ENCODE data around the gene ZCCHC14.
"Not testable (repeated sequence)": the region's sequence is repeated elsewhere in the genome, so short reads cannot be mapped to it uniquely, and the experiment has no call there.

ZCCHC14 gene

DNA sequence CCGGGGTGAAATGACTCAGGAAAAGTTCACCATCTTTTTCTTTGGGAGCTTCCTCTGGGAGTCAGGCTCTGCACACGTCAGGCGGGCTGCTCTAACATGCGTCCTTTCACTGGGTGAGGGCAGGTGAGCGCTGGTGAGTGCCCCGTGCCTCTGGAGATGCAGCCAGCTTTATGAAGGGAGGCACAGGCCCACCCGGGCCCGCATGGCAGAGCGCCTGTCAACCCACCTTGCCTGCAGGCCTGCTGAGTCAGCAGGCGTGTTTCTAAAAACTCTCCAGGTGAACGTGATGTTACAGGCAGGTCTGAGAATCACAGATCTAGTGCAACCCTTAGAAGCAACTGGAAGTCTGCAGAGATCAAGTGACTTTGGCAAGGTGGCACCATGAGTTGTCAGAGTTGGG, 82.3 kb downstream of the ZCCHC14 start:
- DNase-seq (ENCODE audit: low spot score) = no peak

DNA sequence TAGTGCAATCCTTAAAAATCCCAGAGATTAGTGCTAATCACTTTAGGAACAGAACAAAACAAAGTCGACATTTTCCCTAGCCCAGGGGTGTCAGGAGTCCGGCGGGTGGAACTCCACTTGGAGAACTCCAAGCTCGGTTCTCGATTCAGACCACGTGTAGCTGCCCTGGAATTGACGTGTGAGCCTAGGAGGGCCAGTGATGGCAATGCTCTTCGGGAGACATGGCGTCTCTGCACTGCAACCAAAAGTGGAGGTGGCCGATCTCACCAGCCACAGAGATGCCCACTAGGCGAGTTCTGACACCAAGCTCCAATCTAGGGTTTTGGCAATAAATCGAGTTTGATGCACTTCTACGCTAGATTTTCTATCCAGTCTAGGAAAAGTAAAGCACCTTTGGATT, 83.0 kb downstream of the ZCCHC14 start:
- no peak for DNase-seq (ENCODE audit: low spot score)

DNA sequence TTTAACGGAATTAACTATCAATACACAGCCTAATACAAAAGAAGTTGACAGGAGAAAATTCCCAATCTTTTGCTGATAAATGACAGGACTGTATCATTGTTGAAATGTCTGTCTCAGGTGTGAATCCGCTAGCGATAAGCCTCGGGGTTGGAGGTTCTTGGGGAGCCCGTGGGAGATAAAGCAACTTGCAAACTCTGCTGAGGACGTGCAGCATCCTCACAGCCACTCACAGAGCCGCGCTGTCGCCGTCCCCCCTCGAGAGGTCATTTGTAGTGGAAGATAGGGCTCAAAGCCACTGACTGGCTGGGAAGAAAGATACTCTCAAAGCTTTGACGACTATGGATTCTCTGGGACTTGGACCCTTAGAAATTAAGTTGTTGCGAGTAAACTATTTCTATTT, 83.7 kb downstream of the ZCCHC14 start:
- DNase-seq (ENCODE audit: low spot score) = no peak

DNA sequence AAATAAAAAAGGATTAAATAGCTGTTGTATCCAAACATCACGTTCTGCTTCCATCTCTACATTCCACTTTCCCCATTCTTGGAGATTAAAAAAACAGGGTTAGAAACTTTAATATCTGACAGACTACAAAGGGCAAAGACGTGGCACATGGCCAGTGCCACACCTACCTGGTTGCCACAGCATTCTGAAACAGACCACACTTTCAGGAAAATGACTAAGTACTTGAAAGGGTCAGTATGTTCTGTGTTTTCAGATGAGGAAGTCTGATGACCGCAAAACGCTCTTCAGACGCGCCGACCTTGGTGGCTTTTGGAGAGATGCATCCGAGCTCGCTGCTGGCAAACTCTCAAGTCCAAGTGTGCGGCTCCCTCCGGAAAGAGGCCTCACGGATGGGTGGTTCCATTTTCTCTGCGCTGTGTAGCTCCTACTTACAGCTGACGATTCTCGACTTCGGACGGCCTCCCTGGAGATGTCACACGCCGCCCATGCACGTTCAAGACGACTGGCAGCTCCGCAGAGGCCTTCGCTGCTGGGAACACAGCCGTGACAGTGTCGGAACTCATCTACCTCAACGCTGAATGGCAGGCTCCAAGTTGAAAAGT, 85.2 kb downstream of the ZCCHC14 start:
- no peak for DNase-seq (ENCODE audit: low spot score)

DNA sequence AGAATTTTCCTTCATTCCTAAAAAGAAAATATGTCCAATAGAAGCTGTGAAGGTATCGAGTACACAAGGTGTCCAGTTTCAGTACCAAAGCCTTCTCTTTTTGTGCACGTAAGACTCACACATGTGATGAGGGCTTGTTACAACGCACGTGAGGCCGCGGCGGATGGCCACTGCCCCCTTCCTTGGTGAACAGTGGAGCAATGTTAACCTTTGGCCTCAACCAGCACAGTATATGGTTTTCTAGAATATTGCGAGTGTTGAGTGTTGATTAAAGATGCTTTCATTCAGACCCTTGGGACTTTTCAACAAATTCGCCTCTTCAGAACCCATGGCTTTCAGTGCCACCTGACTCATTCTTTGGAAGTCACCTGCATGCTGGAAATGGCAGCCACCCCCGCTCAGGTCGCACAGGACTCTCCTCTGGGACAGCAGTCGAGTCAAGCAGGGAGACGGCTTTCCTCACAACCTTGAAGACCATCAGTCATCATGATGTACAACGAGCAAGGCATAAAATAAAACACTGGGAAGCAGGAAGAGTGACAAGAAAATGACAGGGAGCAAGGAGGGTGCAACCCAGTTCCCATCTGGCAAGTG, 86.2 kb downstream of the ZCCHC14 start:
- no peak for DNase-seq (ENCODE audit: low spot score)

DNA sequence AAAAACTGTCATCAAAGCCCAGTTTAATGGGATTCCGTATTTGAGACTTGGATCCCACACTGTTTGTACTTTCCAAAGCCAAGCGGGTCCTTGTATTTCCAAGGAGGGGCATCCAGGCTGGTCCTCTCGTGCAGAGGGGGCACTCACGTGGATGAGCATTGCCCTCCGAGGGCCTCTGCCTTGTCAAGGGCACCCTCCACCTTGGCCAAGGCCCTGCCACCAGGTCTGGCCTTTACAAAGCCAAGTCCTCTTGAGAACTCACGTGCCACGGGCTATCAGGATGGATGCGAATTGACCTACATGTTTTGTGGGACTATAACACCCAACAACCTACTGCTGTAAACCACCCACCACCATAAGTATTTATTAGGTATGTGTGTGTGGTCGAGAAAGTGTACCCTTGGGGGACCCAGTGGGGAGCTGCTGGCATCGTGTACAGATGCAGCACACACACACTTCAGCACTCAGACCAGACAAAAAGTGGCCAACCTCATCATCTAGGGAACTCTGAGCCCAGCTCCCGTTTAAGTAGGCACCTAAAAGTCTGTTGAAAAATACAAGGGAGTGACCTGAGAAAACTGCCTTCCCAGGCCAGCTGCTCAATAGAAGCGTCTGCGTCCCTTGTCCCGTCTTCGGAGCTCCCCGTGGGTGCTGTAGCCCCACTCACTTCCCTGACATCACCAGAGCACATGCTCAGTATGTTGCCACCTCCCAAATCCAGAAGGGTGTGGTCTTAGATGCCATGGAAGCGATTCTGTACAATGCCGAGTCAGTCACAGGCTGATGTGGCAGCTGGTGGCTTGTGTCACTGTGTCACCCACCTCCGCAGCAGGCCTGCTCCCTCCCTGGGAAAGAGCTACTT, 87.8 kb downstream of the ZCCHC14 start:
- DNase-seq (ENCODE audit: low spot score) = no peak

DNA sequence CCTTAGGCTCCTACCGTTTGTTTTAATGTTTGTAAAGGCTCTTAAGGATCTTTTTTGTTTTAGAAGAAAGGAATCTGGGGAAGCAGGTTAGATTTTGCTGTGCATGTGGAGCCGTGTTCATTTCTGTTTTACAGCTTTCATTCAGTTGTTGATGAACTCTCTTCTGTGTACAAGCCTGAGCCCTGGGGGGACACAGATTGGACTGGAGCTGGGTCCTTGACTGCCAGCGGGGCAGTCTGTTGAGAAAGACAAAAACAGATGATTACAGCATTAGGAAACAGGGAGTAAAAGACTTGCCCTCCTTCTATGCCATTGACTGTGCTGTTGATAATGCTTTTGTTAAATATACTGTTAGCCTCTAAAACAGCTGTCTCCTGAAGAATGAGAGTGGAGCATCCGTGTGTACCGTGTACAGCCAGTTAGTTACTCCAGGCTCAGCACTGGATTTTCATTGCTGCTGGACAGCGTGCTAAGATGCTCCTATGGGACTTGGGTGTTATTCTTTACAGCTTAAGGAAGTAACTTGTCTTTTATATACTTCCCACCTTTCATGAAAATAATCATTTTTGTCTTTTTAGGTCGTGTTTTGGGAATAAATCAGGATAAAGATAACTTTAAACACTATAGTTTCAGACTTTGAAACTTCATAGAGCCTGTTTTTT, 97.5 kb downstream of the ZCCHC14 start:
- no peak for DNase-seq (ENCODE audit: low spot score)

DNA sequence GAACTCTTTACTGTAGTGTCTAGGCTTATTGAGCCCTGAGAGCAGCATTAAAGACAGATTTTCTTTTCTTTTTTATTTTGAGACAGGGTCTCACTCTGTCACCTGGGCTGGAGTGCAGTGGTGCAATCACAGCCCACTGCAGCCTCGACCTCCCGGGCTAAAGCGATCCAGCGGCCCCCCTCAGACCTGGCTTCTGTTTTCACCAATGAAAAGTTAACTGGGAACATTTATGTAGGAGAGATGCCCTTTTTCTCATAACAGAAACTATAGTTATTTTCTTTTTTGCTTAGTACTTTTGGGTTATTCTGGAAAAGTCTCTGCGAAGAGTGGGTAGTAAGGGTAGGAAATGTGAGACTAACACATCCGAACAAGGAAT, 99.2 kb downstream of the ZCCHC14 start:
- no peak for DNase-seq (ENCODE audit: low spot score)

DNA sequence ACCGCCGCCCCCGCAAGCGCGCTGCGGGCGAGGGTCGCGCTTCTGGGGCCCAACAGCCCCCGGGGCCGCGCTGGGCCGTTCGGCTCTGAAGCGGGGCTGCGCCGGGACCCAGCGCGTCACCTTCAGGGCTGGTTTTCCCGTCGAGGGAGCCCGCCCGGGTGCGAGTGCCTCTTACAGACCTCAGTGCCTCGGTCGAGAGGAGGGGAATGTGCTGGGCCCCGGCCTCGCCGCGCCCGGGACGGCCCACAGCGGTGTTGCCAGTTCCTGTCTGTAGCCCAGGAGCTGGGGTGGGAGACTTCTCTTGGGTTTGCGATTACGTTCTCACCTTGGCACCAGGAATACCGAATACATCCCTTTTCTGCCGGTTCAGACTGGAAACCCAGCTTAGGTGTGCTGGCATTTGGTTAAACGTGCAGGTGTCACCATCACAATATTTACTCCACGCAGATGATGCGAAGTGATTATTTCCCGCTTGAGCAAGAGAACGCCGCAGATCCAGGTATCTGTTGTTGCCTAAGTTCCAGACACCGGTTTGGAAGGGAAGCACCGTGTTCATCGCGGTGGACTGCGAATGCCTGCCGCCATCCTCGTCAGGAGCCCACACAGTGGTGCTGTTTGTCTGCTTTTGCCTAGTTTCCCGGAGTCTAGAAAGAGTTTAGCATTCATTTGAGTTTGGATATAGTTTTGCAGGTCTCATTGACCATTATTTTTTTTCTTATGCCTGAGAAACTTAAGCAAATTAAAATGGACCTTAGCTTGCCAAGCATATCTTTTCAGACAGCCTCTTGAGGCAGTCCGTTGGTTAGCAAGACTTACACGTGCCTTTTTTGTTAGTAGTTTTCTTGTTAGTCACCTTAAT, 99.8 kb downstream of the ZCCHC14 start:
- peak; percentile 53 for DNase-seq (ENCODE audit: low spot score)

DNA sequence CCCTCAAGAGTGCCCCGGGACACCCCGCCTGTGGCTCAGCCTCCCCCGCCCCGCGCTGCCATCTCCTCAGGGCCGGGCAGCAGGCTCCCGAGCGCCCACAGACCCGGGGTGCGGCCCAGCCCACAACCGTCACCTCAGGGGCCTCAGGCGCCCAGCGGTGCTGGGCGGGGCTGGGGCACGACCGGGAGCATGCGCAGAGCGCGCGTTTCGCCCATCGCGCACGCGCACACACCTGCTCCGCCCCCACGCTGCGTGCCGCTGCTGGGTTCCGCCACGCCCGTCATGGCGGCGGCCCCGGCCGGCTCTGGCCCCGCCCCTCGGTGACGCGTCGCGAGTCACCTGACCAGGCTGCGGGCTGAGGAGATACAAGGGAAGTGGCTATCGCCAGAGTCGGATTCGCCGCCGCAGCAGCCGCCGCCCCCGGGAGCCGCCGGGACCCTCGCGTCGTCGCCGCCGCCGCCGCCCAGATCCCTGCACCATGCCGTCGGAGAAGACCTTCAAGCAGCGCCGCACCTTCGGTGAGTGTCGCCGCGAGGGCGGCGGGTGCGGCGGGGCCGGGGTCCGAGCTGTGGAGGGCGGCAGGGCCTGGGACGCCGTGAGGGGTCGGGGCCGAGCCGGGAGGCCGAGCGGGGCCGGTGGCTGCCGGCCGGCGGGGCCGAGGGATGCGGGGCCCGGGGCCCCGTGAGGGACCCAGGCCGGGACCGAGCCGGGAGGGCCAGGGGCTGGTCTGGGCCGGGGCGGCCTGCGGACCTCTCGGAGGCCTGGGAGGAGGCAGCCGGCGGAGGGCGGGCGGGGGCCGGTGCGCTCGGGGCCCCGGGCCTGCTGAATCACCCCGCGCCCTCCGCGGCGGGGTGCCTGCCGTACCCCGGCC, 100.6 kb downstream of the ZCCHC14 start, which contains the start of gene MAP1LC3B:
TSS of gene MAP1LC3B (plus strand) at position 387 of the 871 bp plus-strand sequence. CDS start at position 479, 92 bp downstream.
- peak; percentile 99 for DNase-seq (ENCODE audit: low spot score)

DNA sequence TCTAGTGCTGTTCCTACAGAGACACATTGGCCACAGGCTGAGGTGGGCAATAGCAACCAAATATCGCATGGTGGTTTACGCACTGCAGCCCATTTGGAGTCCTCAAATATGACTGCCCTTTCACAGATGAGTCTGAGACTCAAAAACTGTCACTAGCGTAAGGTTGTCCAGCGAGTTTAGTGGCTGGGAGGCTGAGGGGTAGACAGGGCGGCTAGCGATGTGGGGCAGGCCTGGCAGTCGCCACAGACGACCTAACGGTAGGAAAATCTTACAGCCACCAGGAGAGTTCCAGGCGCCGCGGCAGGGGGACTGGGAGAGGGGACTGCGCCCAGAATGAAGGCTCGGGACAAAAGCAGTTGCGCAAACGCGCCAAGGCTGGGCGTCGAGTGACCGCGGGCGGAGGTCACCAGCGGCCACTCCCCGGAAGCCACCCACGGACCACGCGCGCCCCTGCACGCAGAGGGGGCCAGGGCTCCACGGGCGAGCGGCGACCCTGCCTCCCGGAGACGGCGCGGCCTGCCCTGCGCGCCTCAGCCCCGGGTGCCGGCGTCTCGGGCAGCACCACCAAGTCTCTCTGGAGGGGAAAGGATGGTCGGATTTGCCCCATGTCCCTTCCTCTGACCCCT, 101.4 kb downstream of the ZCCHC14 start:
- DNase-seq (ENCODE audit: low spot score) = peak; percentile 30

DNA sequence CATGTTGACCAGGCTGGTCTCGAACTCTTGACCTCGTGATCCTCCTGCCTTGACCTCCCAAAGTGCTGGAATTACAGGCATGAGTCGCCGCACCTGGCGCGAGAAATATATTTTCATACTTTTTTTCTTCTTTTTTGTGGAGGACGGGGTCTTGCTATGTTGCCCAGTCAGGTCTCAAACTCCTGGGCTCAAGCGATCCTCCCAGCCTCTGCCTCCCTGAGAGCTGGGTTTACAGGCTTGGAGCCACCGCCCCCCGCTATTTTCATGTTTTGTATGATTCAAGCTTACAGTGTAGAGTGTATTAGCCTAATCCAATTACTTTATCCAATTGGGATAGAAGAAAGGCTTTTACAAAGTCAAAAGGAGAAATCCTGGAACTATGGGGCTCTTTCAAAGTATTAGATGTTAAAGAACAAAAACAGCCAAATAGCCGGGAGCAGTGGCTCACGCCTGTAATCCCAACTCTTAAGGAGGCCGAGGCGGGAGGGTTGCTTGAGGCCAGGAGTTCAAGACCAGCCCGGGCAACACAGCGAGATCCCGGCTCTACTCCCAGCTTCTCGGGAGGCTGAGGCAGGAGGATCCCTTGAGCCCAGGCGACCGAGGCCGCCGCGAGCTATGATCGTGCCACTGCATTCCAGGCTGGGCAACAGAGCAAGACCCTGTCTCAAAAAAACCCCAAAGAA, 102.0 kb downstream of the ZCCHC14 start:
- no peak for DNase-seq (ENCODE audit: low spot score)

DNA sequence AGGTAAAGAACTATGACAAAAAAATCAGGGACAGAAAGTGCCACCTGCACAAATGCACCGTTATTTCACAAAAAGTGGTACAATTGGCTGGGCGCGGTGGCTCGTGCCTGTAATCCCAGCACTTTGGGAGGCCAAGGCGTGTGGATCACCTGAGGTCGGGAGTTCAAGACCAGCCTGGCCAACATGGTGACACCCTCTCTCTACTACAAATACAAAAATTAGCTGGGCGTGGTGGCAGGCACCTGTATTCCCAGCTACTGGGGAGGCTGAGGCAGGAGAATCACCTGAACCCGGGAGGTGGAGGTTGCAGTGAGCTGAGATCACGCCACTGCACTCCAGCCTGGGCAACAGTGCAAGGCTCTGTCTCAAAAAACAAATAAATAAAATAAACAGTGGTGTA, 102.9 kb downstream of the ZCCHC14 start:
- not testable (repeated sequence) for DNase-seq (ENCODE audit: low spot score)

DNA sequence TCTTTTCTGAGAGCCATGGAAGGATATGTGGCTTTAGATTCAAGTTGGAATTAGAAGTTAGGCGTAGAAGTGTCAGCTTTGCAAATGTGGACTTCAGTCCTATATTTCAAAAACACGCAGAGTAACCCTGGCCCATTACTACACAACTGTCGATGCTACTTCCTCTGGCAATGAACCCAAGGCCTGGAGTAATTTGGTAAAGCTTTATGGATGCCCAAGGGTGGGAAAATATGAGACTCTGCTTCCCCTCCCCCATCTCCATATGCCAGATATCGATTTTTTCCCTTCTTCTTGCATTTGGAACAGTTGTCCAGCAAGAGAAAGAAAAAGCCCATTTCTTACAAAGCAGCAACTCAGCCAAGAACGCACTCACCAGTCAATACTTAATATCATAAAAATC, 103.6 kb downstream of the ZCCHC14 start:
- no peak for DNase-seq (ENCODE audit: low spot score)

DNA sequence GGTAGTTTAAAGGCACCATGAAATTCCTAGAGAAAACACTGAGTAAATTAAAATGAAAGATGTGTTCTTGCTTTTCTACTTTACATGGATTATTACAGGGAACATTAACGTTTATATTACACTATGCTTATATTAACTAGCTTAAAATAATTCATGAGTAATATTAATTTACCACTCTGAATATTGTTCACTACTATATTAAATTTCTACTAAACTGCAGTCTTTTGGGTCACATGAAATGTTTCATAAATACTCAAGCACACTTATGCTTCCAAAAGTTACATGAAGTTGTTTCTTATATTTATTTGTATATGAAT, 104.0 kb downstream of the ZCCHC14 start:
- no peak for DNase-seq (ENCODE audit: low spot score)

DNA sequence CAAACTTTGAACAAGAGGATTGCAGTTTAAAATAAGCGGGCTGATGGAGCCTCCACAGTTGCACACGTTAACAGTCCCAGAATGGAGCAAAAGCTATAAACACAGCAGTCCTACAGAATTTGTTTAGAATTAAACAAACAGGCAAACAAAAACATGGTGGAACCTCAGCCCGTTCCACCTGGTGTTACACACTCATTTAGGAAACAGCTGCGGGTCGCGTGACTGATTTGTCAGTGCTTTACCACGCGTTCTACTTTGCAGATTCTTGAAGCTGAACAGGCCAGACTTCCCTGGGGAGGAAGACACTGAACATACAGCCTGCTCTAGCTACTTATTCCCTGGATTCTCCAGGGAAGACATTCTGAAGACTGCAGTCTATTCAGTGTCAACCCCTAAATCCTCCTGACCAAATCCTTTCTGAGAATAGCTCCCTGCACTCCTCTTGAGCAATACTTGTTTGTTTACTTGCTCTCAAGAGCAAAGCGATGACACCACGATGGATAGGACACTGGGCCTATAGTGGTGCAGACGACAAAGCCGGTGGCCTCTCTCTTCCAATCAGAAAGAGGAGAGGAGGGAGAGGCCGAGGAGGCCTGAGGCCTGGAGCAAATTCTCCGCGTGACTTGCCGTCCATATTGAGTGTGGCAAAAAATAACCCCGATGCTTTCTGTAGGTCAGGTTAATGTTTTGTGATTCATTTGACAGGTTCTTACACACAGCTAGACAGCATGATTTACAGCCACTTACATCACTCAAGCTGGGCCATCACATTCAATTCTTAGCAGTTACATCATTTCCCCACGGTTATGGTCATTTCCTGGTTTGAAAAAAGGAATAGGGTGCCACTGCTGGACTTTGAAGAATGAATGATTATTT, 104.6 kb downstream of the ZCCHC14 start:
- DNase-seq (ENCODE audit: low spot score) = peak; percentile 95

DNA sequence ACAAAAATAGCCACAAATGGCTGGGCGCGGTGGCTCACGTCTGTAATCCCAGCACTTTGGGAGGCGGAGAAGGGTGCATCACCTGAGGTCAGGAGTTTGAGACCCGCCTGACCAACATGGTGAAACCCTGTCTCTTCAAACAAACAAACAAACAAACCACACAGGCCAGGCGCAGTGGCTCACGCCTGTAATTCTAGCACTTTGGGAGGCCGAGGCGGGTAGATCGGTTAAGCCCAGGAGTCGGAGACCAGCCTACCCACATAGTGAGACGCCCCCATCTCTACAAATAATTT, 108.0 kb downstream of the ZCCHC14 start:
- DNase-seq (ENCODE audit: low spot score) = not testable (repeated sequence)

DNA sequence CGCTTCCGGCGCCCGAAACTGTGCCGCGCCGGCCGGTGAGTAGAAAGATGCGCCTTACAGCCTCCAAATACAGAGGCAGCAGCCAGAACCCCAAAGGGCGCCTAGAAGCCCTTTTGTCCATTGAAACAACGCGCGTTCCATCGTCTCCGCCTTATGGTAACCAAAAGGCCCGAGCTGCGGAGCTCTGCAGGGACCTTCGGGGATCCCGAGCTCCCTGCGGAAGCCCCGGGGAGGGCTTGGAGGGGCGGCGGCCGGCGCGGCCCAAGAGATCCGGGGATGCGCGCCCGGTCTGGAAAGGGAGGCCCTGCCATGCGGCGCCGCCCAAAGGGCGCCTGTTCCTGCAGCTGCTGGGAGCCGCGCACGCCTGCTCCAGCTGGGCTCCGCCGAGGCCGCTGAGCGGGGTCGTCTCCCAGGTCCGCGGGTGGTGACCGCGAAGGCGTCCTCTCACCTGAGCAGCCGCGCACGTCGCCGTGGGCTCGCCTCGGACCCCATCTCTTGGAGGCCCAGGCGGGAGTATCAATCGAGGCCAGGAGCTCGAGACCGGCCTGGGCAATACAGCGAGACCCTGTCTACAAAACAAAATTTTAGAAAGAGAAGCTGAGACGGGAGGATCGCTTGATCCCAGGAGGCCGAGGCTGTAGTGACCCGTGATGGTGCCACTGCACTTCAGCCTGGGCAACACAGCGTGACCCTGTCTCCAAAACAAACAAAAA, 108.5 kb downstream of the ZCCHC14 start:
- DNase-seq (ENCODE audit: low spot score) = peak; percentile 63
